Measurements from ENCODE around the gene DECR2. TPM values are rescaled to one million over a fixed set of nuclear protein-coding genes. Genes with fewer than 3 reads are reported as not detected.

The DECR2 gene
- total RNA-seq, 1 experiment from 2014 or later = 17.1 TPM

DNA sequence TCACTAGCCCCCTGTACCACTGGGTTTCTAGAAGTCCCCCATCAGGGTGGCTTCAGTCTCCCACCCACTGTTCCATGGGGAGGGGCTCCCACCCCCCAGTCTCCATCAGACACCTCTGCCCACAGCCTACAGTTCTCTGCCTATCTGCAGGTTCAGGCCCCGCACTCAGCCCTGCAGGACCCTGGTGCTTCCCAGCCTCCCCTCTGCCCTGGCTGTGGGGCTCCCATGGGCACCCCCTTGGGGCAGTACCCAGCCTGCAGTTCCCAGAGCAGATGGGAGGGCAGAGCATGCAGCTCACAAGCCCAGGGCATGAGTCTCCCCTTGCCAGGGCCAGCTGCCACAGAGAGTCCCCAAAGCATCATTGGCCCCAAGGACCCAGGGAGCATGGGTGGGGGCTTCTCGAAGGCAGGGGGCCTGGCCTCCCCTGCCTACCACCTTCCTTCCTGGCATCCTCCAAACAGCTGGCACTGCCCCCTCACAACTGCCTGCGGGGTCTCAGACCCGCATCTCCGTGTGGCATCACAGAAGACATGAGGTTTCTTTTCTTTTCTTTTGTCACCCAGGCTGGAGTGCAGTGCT lies 28.6 kb upstream of the DECR2 start:
- CTCF ChIA-PET = no interaction called here

More for the DNA sequence above, 28.6 kb upstream of the DECR2 start:
- ChIA-PET RAD21 (ENCODE audit: low non-redundant PET in 1 of 2, low total read pairs in 2 of 2, uncharacterized antibody in 2 of 2, unreplicated experiment in 2 of 2) (no interaction called here), POLR2A (no interaction called here)
- Histone ChIP-seq H3K9me3 (ENCODE audit: control insufficient read depth in 1 of 2, insufficient read depth in 1 of 2, low read depth in 1 of 2, low read length in 2 of 2) (no peaks in the 10 kb centered on the region), H3K36me3 (ENCODE audit: control insufficient read depth in 1 of 2, insufficient read depth in 2 of 2, low read length in 2 of 2) (0 out of 4 replicates have a peak, but pooled peaks cover 0 to 3% of the 10 kb centered on the region in 2 experiments), H3K4me1 (ENCODE audit: control insufficient read depth in 1 of 2, insufficient read depth in 2 of 2, low read length in 2 of 2) (peaks cover 3 to 13% of the 10 kb centered on the region in 2 experiments; a peak in 3 of 4 replicates), H3K4me2 (ENCODE audit: low read length) (no peak overlapping the region), H3K9me2 (ENCODE audit: insufficient read depth) (no peaks in the 10 kb centered on the region), H3K4me3 (replicated peaks in 1 of 2; ENCODE audit: low read depth in 1 of 2, low read length in 2 of 2) (no peak overlapping the region), H3K27me3 (ENCODE audit: insufficient read depth, low read length) (no peaks in the 10 kb centered on the region), H3K9ac (ENCODE audit: low read length) (no peak overlapping the region), H3K79me2 (ENCODE audit: insufficient read depth, low read length) (no peaks in the 10 kb centered on the region), H3K27ac (ENCODE audit: low read depth, low read length) (no peak overlapping the region), H4K20me1 (ENCODE audit: insufficient read depth) (no peaks in the 10 kb centered on the region), H2AFZ (ENCODE audit: low read depth, low read length, poor library complexity, severe bottlenecking) (no peak overlapping the region)
- ATAC-seq (no peak), DNase-seq (ENCODE audit: low read depth, low spot score) (no peak)
- BruUV-seq (replicated peaks) = no TSS peak
- intact Hi-C loops (cut with micrococcal nuclease) = no loop called here
- TF ChIP-seq RAD21 (IDR thresholded peaks at IDR 0.05; ENCODE audit: low read depth) = no peak
- TF ChIP-seq, protein P1, sequence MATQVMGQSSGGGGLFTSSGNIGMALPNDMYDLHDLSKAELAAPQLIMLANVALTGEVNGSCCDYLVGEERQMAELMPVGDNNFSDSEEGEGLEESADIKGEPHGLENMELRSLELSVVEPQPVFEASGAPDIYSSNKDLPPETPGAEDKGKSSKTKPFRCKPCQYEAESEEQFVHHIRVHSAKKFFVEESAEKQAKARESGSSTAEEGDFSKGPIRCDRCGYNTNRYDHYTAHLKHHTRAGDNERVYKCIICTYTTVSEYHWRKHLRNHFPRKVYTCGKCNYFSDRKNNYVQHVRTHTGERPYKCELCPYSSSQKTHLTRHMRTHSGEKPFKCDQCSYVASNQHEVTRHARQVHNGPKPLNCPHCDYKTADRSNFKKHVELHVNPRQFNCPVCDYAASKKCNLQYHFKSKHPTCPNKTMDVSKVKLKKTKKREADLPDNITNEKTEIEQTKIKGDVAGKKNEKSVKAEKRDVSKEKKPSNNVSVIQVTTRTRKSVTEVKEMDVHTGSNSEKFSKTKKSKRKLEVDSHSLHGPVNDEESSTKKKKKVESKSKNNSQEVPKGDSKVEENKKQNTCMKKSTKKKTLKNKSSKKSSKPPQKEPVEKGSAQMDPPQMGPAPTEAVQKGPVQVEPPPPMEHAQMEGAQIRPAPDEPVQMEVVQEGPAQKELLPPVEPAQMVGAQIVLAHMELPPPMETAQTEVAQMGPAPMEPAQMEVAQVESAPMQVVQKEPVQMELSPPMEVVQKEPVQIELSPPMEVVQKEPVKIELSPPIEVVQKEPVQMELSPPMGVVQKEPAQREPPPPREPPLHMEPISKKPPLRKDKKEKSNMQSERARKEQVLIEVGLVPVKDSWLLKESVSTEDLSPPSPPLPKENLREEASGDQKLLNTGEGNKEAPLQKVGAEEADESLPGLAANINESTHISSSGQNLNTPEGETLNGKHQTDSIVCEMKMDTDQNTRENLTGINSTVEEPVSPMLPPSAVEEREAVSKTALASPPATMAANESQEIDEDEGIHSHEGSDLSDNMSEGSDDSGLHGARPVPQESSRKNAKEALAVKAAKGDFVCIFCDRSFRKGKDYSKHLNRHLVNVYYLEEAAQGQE (IDR thresholded peaks at IDR 0.05; ENCODE audit: low read depth) = no peak
- TF ChIP-seq, protein P2, sequence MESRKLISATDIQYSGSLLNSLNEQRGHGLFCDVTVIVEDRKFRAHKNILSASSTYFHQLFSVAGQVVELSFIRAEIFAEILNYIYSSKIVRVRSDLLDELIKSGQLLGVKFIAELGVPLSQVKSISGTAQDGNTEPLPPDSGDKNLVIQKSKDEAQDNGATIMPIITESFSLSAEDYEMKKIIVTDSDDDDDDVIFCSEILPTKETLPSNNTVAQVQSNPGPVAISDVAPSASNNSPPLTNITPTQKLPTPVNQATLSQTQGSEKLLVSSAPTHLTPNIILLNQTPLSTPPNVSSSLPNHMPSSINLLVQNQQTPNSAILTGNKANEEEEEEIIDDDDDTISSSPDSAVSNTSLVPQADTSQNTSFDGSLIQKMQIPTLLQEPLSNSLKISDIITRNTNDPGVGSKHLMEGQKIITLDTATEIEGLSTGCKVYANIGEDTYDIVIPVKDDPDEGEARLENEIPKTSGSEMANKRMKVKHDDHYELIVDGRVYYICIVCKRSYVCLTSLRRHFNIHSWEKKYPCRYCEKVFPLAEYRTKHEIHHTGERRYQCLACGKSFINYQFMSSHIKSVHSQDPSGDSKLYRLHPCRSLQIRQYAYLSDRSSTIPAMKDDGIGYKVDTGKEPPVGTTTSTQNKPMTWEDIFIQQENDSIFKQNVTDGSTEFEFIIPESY (IDR thresholded peaks at IDR 0.05; ENCODE audit: extremely low read depth, insufficient replicate concordance, low read length) = no peak
- no peak for TF ChIP-seq SP1 (IDR thresholded peaks at IDR 0.05; ENCODE audit: low read depth)
- no peak for TF ChIP-seq POLR2A (IDR thresholded peaks at IDR 0.05; ENCODE audit: borderline replicate concordance, extremely low read depth, insufficient read depth, insufficient read length)
- TF ChIP-seq, protein P3, sequence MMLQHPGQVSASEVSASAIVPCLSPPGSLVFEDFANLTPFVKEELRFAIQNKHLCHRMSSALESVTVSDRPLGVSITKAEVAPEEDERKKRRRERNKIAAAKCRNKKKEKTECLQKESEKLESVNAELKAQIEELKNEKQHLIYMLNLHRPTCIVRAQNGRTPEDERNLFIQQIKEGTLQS (IDR thresholded peaks at IDR 0.05) = no peak
- TF ChIP-seq SIN3A (IDR thresholded peaks at IDR 0.05; ENCODE audit: low read depth) = no peak
- TF ChIP-seq, protein P4, sequence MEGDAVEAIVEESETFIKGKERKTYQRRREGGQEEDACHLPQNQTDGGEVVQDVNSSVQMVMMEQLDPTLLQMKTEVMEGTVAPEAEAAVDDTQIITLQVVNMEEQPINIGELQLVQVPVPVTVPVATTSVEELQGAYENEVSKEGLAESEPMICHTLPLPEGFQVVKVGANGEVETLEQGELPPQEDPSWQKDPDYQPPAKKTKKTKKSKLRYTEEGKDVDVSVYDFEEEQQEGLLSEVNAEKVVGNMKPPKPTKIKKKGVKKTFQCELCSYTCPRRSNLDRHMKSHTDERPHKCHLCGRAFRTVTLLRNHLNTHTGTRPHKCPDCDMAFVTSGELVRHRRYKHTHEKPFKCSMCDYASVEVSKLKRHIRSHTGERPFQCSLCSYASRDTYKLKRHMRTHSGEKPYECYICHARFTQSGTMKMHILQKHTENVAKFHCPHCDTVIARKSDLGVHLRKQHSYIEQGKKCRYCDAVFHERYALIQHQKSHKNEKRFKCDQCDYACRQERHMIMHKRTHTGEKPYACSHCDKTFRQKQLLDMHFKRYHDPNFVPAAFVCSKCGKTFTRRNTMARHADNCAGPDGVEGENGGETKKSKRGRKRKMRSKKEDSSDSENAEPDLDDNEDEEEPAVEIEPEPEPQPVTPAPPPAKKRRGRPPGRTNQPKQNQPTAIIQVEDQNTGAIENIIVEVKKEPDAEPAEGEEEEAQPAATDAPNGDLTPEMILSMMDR (IDR thresholded peaks at IDR 0.05 in 2 of 3, conservative IDR thresholded peaks at IDR 0.05 in 1 of 3; ENCODE audit: borderline replicate concordance in 1 of 3, insufficient read depth in 1 of 3, low read depth in 2 of 3, low read length in 2 of 3) = no peak
- no peak for TF ChIP-seq EZH2 (IDR thresholded peaks at IDR 0.05)
- no peak for TF ChIP-seq CBX3 (IDR thresholded peaks at IDR 0.05; ENCODE audit: low read depth)
- TF ChIP-seq, protein P5, sequence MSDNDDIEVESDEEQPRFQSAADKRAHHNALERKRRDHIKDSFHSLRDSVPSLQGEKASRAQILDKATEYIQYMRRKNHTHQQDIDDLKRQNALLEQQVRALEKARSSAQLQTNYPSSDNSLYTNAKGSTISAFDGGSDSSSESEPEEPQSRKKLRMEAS (IDR thresholded peaks at IDR 0.05) = no peak
- no peak for TF ChIP-seq ZNF274 (IDR thresholded peaks at IDR 0.05; ENCODE audit: low read depth, low read length)
- no peak for TF ChIP-seq SRF (IDR thresholded peaks at IDR 0.05; ENCODE audit: low read depth)
- TF ChIP-seq TCF7L2 (IDR thresholded peaks at IDR 0.05; ENCODE audit: borderline replicate concordance, extremely low read depth, insufficient read depth, insufficient read length) = no peak
